Prostate gland (tissue), 2 donors: ENCODE results near the gene HDAC3. TPM values are rescaled to one million over a fixed set of nuclear protein-coding genes. Genes with fewer than 3 reads are reported as not detected.

ENCODE experiments used
- DNase-seq: peaks from one replicate; pipeline ENCODE4 v3.0.0-alpha.2; 2019; ENCODE audit warnings: low spot score
- H3K27ac ChIP-seq, 2 donors: fragments of 200-600 bp; sonication (generic); 2 replicates each; pipeline ENCODE4 v1.5.1; 2017 to 2019
- H3K27me3 ChIP-seq: fragments of 200-600 bp; sonication (generic); replicated peaks from 2 replicates; pipeline ENCODE4 v1.5.1; 2019; ENCODE audit not compliant: insufficient read depth
- H3K36me3 ChIP-seq, 2 donors: fragments of 200-600 bp; sonication (generic); 1 replicate in 1 of 2; 2 replicates in 1 of 2; pipeline versions ENCODE4 v1.5.1 to v1.8.1; 2017 to 2019
- H3K4me1 ChIP-seq: fragments of 200-600 bp; sonication (generic); replicated peaks from 2 replicates; pipeline ENCODE4 v1.5.1; 2019
- H3K4me3 ChIP-seq, 2 donors: fragments of 200-600 bp; sonication (generic); 2 replicates each; pipeline ENCODE4 v1.5.1; 2017 to 2019
- H3K9me3 ChIP-seq: fragments of 200-600 bp; sonication (generic); 2 replicates; pipeline ENCODE4 v1.5.1; 2017
- POLR2A ChIP-seq: fragments of 450-650 bp; IDR thresholded peaks from one replicate; pipeline ENCODE4 v1.6.1; 2016; ENCODE audit warnings: antibody characterized with exemption, mild to moderate bottlenecking
- POLR2AphosphoS5 ChIP-seq: sonication (generic); formaldehyde crosslinking; IDR thresholded peaks from one replicate; pipeline ENCODE4 v1.6.1; 2017; ENCODE audit warnings: antibody characterized with exemption
- WGBS: methylation state at CpG from one replicate; pipeline ENCODE4 v1.1.5; 2018; 5-methylcytosine and 5-hydroxymethylcytosine counted together
- intact Hi-C: fragments of 100-400 bp; cut with DNase I; formaldehyde crosslinking; loops from one replicate; pipeline ENCODE4 v1.14.2; 2022
- total RNA-seq, 2 donors: library from RNA; depleted of rRNA; stranded (reverse); fragments of >200 nt; gene quantifications; one replicate each; pipeline ENCODE4 v1.1.0, GENCODE V29; 2016
- TF ChIP-seq, protein P1 (sequence below), 4 experiments: fragments of 200-600 bp in 2 of 4; fragments of 450-650 bp in 2 of 4; sonication (generic) in 2 of 4; IDR thresholded peaks; 1 replicate in 3 of 4; 2 replicates in 1 of 4; pipeline ENCODE4 v1.5.1; 2016 to 2019; ENCODE audit warnings: antibody characterized with exemption in 4 of 4, mild to moderate bottlenecking in 2 of 4, moderate library complexity in 2 of 4

Gene HDAC3
- total RNA-seq, 2 donors from 2014 or later, result 54.9 to 74.6 TPM

DNA sequence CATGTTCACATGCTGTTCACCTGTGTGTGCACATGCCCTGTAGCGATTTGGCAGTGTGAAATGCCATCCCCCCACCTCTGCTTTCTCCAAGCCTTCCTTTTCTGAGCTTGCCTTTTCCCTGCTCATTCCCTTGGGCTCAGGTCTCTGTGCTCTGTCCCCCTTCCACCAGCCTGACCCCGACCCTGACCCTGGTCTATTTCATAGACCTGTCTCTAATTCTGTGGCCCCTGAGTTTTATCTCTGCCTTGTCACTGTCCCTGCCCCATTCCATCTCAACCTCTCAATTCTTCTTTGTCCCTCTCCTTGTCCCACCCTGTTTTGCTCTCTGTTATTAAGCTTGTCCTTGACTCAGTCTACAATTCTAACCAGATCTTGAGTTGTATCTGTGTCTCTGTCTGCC, 44.6 kb upstream of the HDAC3 start:
- intact Hi-C loops, result no loop called here
- Histone ChIP-seq H3K4me3 (peak overlapping the region; percentile 36 to 49), H3K27ac (peak overlapping the region; percentile 66 to 67), H3K4me1 (no peaks in the 10 kb centered on the region), H3K27me3 (no peaks in the 10 kb centered on the region), H3K9me3 (no peaks in the 10 kb centered on the region), H3K36me3 (no peaks in the 10 kb centered on the region)
- TF ChIP-seq POLR2AphosphoS5, result no peak
- TF ChIP-seq, protein P1, sequence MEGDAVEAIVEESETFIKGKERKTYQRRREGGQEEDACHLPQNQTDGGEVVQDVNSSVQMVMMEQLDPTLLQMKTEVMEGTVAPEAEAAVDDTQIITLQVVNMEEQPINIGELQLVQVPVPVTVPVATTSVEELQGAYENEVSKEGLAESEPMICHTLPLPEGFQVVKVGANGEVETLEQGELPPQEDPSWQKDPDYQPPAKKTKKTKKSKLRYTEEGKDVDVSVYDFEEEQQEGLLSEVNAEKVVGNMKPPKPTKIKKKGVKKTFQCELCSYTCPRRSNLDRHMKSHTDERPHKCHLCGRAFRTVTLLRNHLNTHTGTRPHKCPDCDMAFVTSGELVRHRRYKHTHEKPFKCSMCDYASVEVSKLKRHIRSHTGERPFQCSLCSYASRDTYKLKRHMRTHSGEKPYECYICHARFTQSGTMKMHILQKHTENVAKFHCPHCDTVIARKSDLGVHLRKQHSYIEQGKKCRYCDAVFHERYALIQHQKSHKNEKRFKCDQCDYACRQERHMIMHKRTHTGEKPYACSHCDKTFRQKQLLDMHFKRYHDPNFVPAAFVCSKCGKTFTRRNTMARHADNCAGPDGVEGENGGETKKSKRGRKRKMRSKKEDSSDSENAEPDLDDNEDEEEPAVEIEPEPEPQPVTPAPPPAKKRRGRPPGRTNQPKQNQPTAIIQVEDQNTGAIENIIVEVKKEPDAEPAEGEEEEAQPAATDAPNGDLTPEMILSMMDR (IDR thresholded peaks at IDR 0.05), result no peak
- TF ChIP-seq POLR2A, result no peak
- 63% methylated on average over 2 of the region's 2 CpGs for WGBS
- no peak for DNase-seq

DNA sequence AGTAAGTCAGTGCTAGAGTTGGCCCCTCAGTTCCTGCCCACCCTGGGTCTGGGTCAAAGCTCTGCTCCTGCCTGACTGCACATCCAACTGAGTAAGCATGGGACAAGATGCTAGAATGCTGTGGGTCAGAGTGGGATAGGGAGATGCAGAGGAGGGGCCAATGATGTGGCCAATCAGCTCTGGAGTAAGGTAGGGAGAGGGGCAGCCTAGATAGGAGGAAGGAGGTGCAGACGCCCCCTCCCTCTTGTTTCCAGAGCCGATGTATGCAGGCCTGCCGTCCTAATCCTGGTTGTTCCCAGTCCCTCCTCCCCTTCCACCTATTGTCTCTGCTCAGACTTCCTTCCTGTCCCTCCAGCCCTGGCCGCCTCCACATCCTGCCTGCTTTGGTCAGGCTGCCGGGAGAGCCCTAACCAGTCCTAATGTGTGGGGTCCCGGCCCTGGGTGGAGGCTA, 44.1 kb upstream of the HDAC3 start:
- Histone ChIP-seq H3K27me3 (no peaks in the 10 kb centered on the region), H3K27ac (peak overlapping the region; percentile 66 to 67), H3K9me3 (no peaks in the 10 kb centered on the region), H3K4me3 (no peak overlapping the region), H3K36me3 (no peaks in the 10 kb centered on the region), H3K4me1 (no peaks in the 10 kb centered on the region)
- no peak for DNase-seq
- no peak for TF ChIP-seq POLR2A
- TF ChIP-seq, protein P1 (IDR thresholded peaks at IDR 0.05), result no peak
- no peak for TF ChIP-seq POLR2AphosphoS5
- intact Hi-C loops, result no loop called here
- 57% methylated on average over 6 of the region's 6 CpGs for WGBS

DNA sequence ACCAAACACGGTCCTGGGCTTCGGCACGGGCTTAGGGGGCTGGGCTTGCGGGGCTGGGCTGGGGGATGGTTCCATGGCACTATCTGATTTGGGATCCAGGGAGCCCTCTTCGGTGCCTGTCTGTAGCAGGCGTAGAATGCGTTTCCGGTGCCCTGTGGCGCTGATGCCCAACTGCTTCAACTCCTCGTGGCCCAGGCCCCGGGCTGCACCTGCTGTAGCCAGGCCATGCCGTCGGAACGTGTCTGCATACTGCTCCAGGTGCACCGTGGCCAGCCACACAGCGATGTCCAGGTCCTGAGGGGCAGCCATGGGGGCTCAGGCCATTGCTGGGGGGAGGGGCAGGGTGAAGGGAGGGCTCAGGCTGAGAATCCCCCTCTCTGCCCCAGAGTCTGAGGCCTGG, 43.5 kb upstream of the HDAC3 start:
- Histone ChIP-seq H3K36me3 (no peaks in the 10 kb centered on the region), H3K4me1 (no peaks in the 10 kb centered on the region), H3K27me3 (no peaks in the 10 kb centered on the region), H3K4me3 (no peak overlapping the region), H3K27ac (no peak overlapping the region), H3K9me3 (no peaks in the 10 kb centered on the region)
- intact Hi-C loops, result no loop called here
- 92% methylated on average over 15 of the region's 16 CpGs for WGBS
- TF ChIP-seq POLR2A, result no peak
- TF ChIP-seq POLR2AphosphoS5, result no peak
- TF ChIP-seq, protein P1 (IDR thresholded peaks at IDR 0.05), result no peak
- no peak for DNase-seq

DNA sequence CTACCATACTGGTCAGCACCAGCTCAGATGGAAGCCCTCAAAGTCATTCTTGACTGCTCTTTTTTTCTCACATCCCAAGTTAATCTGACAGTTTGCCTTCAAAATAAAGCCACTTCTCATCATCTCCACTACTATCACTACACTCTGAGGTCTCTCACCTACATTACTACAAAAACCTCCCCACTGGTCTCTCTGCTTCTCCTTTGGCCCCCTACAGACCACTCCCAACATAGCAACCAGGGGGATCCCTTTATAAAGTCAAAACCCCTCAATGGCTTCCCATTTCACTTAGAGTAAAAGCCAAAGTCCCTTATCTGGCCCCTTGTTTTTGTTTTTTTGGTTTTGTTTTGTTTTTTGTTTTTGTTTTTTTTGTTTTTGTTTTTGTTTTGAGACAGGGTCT, 40.8 kb upstream of the HDAC3 start:
- no peaks in the 10 kb centered on the region for H3K9me3 ChIP-seq
- no peaks in the 10 kb centered on the region for H3K4me1 ChIP-seq
- intact Hi-C loops, result no loop called here
- no peak for DNase-seq
- H3K27me3 ChIP-seq, result no peaks in the 10 kb centered on the region
- H3K36me3 ChIP-seq, result no peaks in the 10 kb centered on the region
- no peak overlapping the region for H3K27ac ChIP-seq
- H3K4me3 ChIP-seq, result no peak overlapping the region
- TF ChIP-seq, protein P1 (IDR thresholded peaks at IDR 0.05), result no peak
- no peak for TF ChIP-seq POLR2A
- TF ChIP-seq POLR2AphosphoS5, result no peak

DNA sequence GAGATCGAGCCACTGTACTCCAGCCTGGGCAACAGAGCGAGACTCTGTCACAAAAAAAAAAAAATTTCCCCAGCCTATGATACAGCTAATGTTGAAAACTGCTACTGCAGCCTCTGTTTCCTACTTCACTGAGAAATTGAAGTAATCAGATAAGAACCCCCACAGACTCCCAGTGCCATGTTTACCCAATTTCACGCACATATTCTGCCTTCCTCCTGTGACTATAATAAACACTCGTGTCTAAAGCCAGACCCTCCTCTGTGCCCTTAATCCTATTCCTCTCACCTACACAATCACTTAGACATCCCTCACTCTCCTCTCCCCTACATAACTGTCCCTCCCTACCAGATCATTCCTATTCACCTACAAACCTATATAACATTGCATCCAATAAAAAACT, 39.0 kb upstream of the HDAC3 start:
- TF ChIP-seq, protein P1 (IDR thresholded peaks at IDR 0.05), result no peak
- TF ChIP-seq POLR2A, result no peak
- no peak for TF ChIP-seq POLR2AphosphoS5
- 73% methylated on average over 4 of the region's 4 CpGs for WGBS
- H3K9me3 ChIP-seq, result no peaks in the 10 kb centered on the region
- intact Hi-C loops, result no loop called here
- no peak for DNase-seq
- H3K27me3 ChIP-seq, result no peaks in the 10 kb centered on the region
- H3K36me3 ChIP-seq, result no peaks in the 10 kb centered on the region
- no peaks in the 10 kb centered on the region for H3K4me1 ChIP-seq
- no peak overlapping the region for H3K4me3 ChIP-seq
- H3K27ac ChIP-seq, result no peak overlapping the region
